SK-N-SH (cell line): ENCODE results near the gene GRHL3. TPM values are rescaled to one million over a fixed set of nuclear protein-coding genes. Genes with fewer than 3 reads are reported as not detected.

Experiments
- CTCF ChIA-PET: fragments of 300-600, 350-600 bp; formaldehyde crosslinking; extraction: SDS; loops from one replicate; lab custom pipeline; 2021; lab: Yijun Ruan, JAX
- POLR2A ChIA-PET: fragments of 350-600 bp; sonication (Branson Sonifier 250); formaldehyde crosslinking; extraction: SDS; loops from one replicate; lab custom pipeline; 2020; ENCODE audit warnings: antibody characterized with exemption, inconsistent platforms; lab: Yijun Ruan, JAX
- DNase-seq: peaks from one replicate; pipeline ENCODE4 v3.0.0; 2012
- H2AFZ ChIP-seq: fragments of 200-600 bp; sonication (generic); 2 replicates; pipeline ENCODE4 v1.8.1; 2016; ENCODE audit warnings: antibody characterized with exemption, mild to moderate bottlenecking, low read depth
- H3F3A ChIP-seq: fragments of 200-600 bp; sonication (generic); replicated peaks from 2 replicates; pipeline ENCODE3; 2016; ENCODE audit warnings: antibody characterized with exemption, mild to moderate bottlenecking; ENCODE audit not compliant: insufficient read depth
- H3K27ac ChIP-seq, 2 experiments: fragments of 200-500 bp in 1 of 2; fragments of 200-600 bp in 1 of 2; sonication (Bioruptor generic) in 1 of 2; sonication (generic), shearing (Covaris generic) in 1 of 2; 2 replicates each; pipeline versions ENCODE4 v1.5.1 to v1.6.1; 2014 to 2016; ENCODE audit warnings: low read depth in 2 of 2, inconsistent platforms in 1 of 2, low read length in 1 of 2, mild to moderate bottlenecking in 1 of 2, mixed read lengths in 1 of 2
- H3K27me3 ChIP-seq: fragments of 200-600 bp; sonication (generic), shearing (Covaris generic); 2 replicates; pipeline ENCODE4 v1.6.1; 2016; ENCODE audit warnings: mixed run types; ENCODE audit not compliant: insufficient read depth
- H3K36me3 ChIP-seq, 2 experiments: fragments of 200-500 bp in 1 of 2; fragments of 200-600 bp in 1 of 2; sonication (Bioruptor generic) in 1 of 2; sonication (generic) in 1 of 2; replicated peaks in 1 of 2; 2 replicates each; pipeline versions ENCODE3 to v1.5.1; 2014 to 2016; ENCODE audit warnings: low read length in 1 of 2, mild to moderate bottlenecking in 1 of 2; ENCODE audit not compliant: insufficient read depth in 2 of 2, control insufficient read depth in 1 of 2
- H3K4me1 ChIP-seq, 2 experiments: fragments of 200-500 bp in 1 of 2; fragments of 200-600 bp in 1 of 2; sonication (Bioruptor generic) in 1 of 2; sonication (generic), shearing (Covaris generic) in 1 of 2; 2 replicates each; pipeline versions ENCODE4 v1.5.1 to v1.6.1; 2014 to 2016; ENCODE audit warnings: low read depth in 1 of 2, low read length in 1 of 2, mixed run types in 1 of 2; ENCODE audit not compliant: insufficient read depth in 2 of 2, control insufficient read depth in 1 of 2
- H3K4me2 ChIP-seq: fragments of 200-600 bp; sonication (generic), shearing (Covaris generic); 2 replicates; pipeline ENCODE4 v1.6.1; 2017; ENCODE audit warnings: mixed run types
- H3K4me3 ChIP-seq, 2 experiments: fragments of 200-500 bp in 1 of 2; fragments of 200-600 bp in 1 of 2; sonication (Bioruptor generic) in 1 of 2; sonication (generic), shearing (Covaris generic) in 1 of 2; 2 replicates each; pipeline versions ENCODE4 v1.5.1 to v1.8.1; 2014 to 2016; ENCODE audit warnings: low read depth in 2 of 2, inconsistent platforms in 1 of 2, low read length in 1 of 2, mild to moderate bottlenecking in 1 of 2, mixed read lengths in 1 of 2, moderate library complexity in 1 of 2
- H3K79me2 ChIP-seq: fragments of 200-600 bp; sonication (generic); 2 replicates; pipeline ENCODE4 v1.8.1; 2017; ENCODE audit warnings: mild to moderate bottlenecking; ENCODE audit not compliant: insufficient read depth
- H3K9ac ChIP-seq: fragments of 200-600 bp; sonication (generic); 2 replicates; pipeline ENCODE4 v1.6.1; 2017; ENCODE audit warnings: mixed run types
- H3K9me2 ChIP-seq: fragments of 200-600 bp; sonication (generic); 2 replicates; pipeline ENCODE4 v1.6.1; 2017; ENCODE audit warnings: mixed run types
- H3K9me3 ChIP-seq: fragments of 200-600 bp; sonication (generic); 2 replicates; pipeline ENCODE4 v1.6.1; 2017; ENCODE audit warnings: mixed run types, mild to moderate bottlenecking, moderate library complexity
- H4K20me1 ChIP-seq: fragments of 200-600 bp; sonication (generic); 2 replicates; pipeline ENCODE4 v1.6.1; 2017; ENCODE audit warnings: mild to moderate bottlenecking, mixed run types; ENCODE audit not compliant: insufficient read depth
- CHD2 ChIP-seq: fragments of 150-350 bp; IDR thresholded peaks from 2 replicates; pipeline ENCODE4 v1.6.1; 2018; ENCODE audit warnings: low read length; ENCODE audit not compliant: partially characterized antibody
- CTCF ChIP-seq: fragments of 200-600 bp; sonication (generic); IDR thresholded peaks from 2 replicates; pipeline ENCODE4 v1.6.1; 2017; ENCODE audit warnings: antibody characterized with exemption, mild to moderate bottlenecking, moderate library complexity
- EZH2phosphoT487 ChIP-seq: fragments of 200-600 bp; sonication (generic); IDR thresholded peaks from 2 replicates; pipeline ENCODE4 v1.6.1; 2017; ENCODE audit warnings: low read depth, mixed run types, mild to moderate bottlenecking, antibody characterized with exemption, moderate library complexity, borderline replicate concordance
- MAX ChIP-seq: IDR thresholded peaks from 2 replicates; pipeline ENCODE4 v1.4.0; 2012; ENCODE audit warnings: low read depth
- MEF2A ChIP-seq: IDR thresholded peaks from 2 replicates; pipeline ENCODE4 v1.4.0; 2012; ENCODE audit warnings: low read depth, borderline replicate concordance
- MXI1 ChIP-seq: IDR thresholded peaks from 2 replicates; pipeline ENCODE4 v1.6.1; 2012; ENCODE audit warnings: mild to moderate bottlenecking, low read depth, low read length, improper control_type of control experiment
- NFIC ChIP-seq: IDR thresholded peaks from 2 replicates; pipeline ENCODE4 v1.4.0; 2012; ENCODE audit warnings: borderline replicate concordance
- NRF1 ChIP-seq: IDR thresholded peaks from 2 replicates; pipeline ENCODE4 v1.6.1; 2012; ENCODE audit warnings: low read depth, mild to moderate bottlenecking, low read length
- POLR2AphosphoS5 ChIP-seq: IDR thresholded peaks from 2 replicates; pipeline ENCODE4 v1.6.1; 2012; ENCODE audit warnings: low read depth, low read length
- RAD21 ChIP-seq: IDR thresholded peaks from 2 replicates; pipeline ENCODE4 v1.6.1; 2012; ENCODE audit warnings: mild to moderate bottlenecking, low read length
- RCOR1 ChIP-seq: fragments of 150-350 bp; IDR thresholded peaks from 2 replicates; pipeline ENCODE4 v1.6.1; 2017; ENCODE audit warnings: antibody characterized with exemption, low read length
- REST ChIP-seq: IDR thresholded peaks from 2 replicates; pipeline ENCODE4 v1.6.1; 2012; ENCODE audit warnings: mild to moderate bottlenecking, low read depth, low read length, moderate library complexity
- RFX5 ChIP-seq: IDR thresholded peaks from 2 replicates; pipeline ENCODE4 v1.6.1; 2012; ENCODE audit warnings: mild to moderate bottlenecking, improper control_type of control experiment, low read length
- RXRA ChIP-seq: IDR thresholded peaks from 2 replicates; pipeline ENCODE4 v1.4.0; 2012; ENCODE audit warnings: low read depth, mild to moderate bottlenecking, borderline replicate concordance
- SIN3A ChIP-seq: IDR thresholded peaks from 2 replicates; pipeline ENCODE4 v1.6.1; 2012; ENCODE audit warnings: low read depth, mild to moderate bottlenecking, low read length, moderate library complexity, borderline replicate concordance
- TEAD4 ChIP-seq: IDR thresholded peaks from 2 replicates; pipeline ENCODE4 v1.4.0; 2012; ENCODE audit warnings: mild to moderate bottlenecking, borderline replicate concordance; ENCODE audit not compliant: insufficient read depth
- ZBTB33 ChIP-seq: IDR thresholded peaks from 2 replicates; pipeline ENCODE4 v1.4.0; 2012; ENCODE audit warnings: low read depth, borderline replicate concordance
- WGBS: methylation state at CpG from one replicate; pipeline ENCODE4 v1.1.6; 2017; ENCODE audit warnings: low lambda C conversion rate; 5-methylcytosine and 5-hydroxymethylcytosine counted together
- polyA plus RNA-seq, 3 experiments: library from polyadenylated mRNA; depleted of rRNA; stranded (reverse); fragments of >200 nt; gene quantifications; 2 replicates each; pipeline ENCODE4 v1.2.3, GENCODE V29; 2012

Gene GRHL3
- polyA plus RNA-seq, 1 of the 3 experiments (the other 2 are of a cell fraction): 0.05 TPM

- TF ChIP-seq REST (no peak), NRF1 (no peak), NFIC (no peak)
Observed at GRCh38 chr1:24278726-24279125, 40.4 kb upstream of the GRHL3 start (continued).

- Histone ChIP-seq H3K36me3 (no peaks in the 10 kb centered on the region), H3K27ac (no peak overlapping the region), H3K9me2 (no peaks in the 10 kb centered on the region), H3K27me3 (no peaks in the 10 kb centered on the region; the same call in 1 of the 2 replicates), H3K4me3 (no peak overlapping the region), H2AFZ (no peak overlapping the region), H4K20me1 (peaks cover 4% of the 10 kb centered on the region; the same call in 1 of the 2 replicates), H3K9ac (no peak overlapping the region), H3K4me2 (no peak overlapping the region), H3K9me3 (no peaks in the 10 kb centered on the region), H3F3A (peaks cover 7% of the 10 kb centered on the region), H3K79me2 (no peaks in the 10 kb centered on the region), H3K4me1 (peaks cover 7 to 10% of the 10 kb centered on the region in 2 experiments; a peak in 1 of 4 replicates)
- 43% methylated on average over 5 of the region's 5 CpGs for WGBS
- POLR2A ChIA-PET: no interaction called here
- TF ChIP-seq RAD21 (no peak), CHD2 (no peak)
- CTCF ChIA-PET: interaction anchor here (1.8 to 3.3 kb wide), 2 partner anchors 80 to 112 kb away, joined by 8 to 13 read pairs; no protein-coding TSS in a partner anchor
- DNase-seq: no peak
Observed at GRCh38 chr1:24279590-24280232, 39.4 kb upstream of the GRHL3 start.

GRCh38 chr1:24281591-24281990 lies 37.6 kb upstream of the GRHL3 start:
- Histone ChIP-seq H3K27ac (no peak overlapping the region), H3K27me3 (no peaks in the 10 kb centered on the region; the same call in 1 of the 2 replicates), H3K36me3 (no peaks in the 10 kb centered on the region), H2AFZ (no peak overlapping the region), H3K9ac (no peak overlapping the region), H3F3A (peaks cover 7% of the 10 kb centered on the region), H4K20me1 (peaks cover 4% of the 10 kb centered on the region; the same call in 1 of the 2 replicates), H3K4me1 (peaks cover 7 to 10% of the 10 kb centered on the region in 2 experiments; a peak in 1 of 4 replicates), H3K4me3 (no peak overlapping the region), H3K79me2 (no peaks in the 10 kb centered on the region), H3K4me2 (no peak overlapping the region), H3K9me2 (no peaks in the 10 kb centered on the region), H3K9me3 (no peaks in the 10 kb centered on the region)
- DNase-seq: no peak
- 64% methylated on average over 2 of the region's 2 CpGs for WGBS
- ChIA-PET POLR2A (no interaction called here), CTCF (interaction anchor here (0.9 to 1.3 kb wide), 2 partner anchors 82 to 110 kb away, joined by 3 read pairs; no protein-coding TSS in a partner anchor)
- TF ChIP-seq RAD21 (no peak), RFX5 (no peak), EZH2phosphoT487 (no peak), MAX (no peak), SIN3A (no peak), CTCF (no peak), MEF2A (no peak), NRF1 (no peak), TEAD4 (no peak), RCOR1 (no peak), RXRA (no peak), MXI1 (no peak), ZBTB33 (no peak), POLR2AphosphoS5 (no peak)
